Gastroesophageal sphincter (tissue), 4 donors: ENCODE measurements around the gene PRKCZ. TPM values are rescaled to one million over a fixed set of nuclear protein-coding genes. Genes with fewer than 3 reads are reported as not detected.

Experiments
- ATAC-seq: fragments of 150-250 bp; one replicate; pipeline ENCODE4 v1.9.1; 2016; ENCODE audit warnings: mild to moderate bottlenecking, moderate library complexity
- H3K27ac ChIP-seq, 4 donors: fragments of 200-600 bp; sonication (generic) in 3 of 4; 1 replicate in 3 of 4; 2 replicates in 1 of 4; pipeline ENCODE4 v1.5.1; 2016 to 2019
- H3K27me3 ChIP-seq: fragments of 200-600 bp; sonication (generic); one replicate; pipeline ENCODE4 v1.5.1; 2019
- H3K36me3 ChIP-seq, 2 donors: fragments of 200-600 bp; sonication (generic); one replicate each; pipeline ENCODE4 v1.5.1; 2019; ENCODE audit warnings: control low read depth in 1 of 2
- H3K4me1 ChIP-seq, 3 donors: fragments of 200-600 bp; sonication (generic); 1 replicate in 2 of 3; 2 replicates in 1 of 3; pipeline ENCODE4 v1.5.1; 2016 to 2019; ENCODE audit warnings: control low read depth in 2 of 3
- H3K4me3 ChIP-seq, 2 donors: fragments of 200-600 bp; sonication (generic); one replicate each; pipeline ENCODE4 v1.5.1; 2019; ENCODE audit warnings: mild to moderate bottlenecking in 1 of 2, moderate library complexity in 1 of 2
- H3K9me3 ChIP-seq, 3 donors: fragments of 200-600 bp; sonication (generic); one replicate each; pipeline ENCODE4 v1.5.1; 2017 to 2019; ENCODE audit warnings: control low read depth in 2 of 3
- CTCF ChIP-seq, 4 experiments: fragments of 200-600 bp in 2 of 4; fragments of 450-650 bp in 2 of 4; sonication (generic) in 1 of 4; IDR thresholded peaks; one replicate each; pipeline ENCODE4 v1.5.1; 2017 to 2019; ENCODE audit warnings: antibody characterized with exemption in 4 of 4, mild to moderate bottlenecking in 2 of 4, moderate library complexity in 2 of 4
- EP300 ChIP-seq: sonication (generic); formaldehyde crosslinking; IDR thresholded peaks from one replicate; pipeline ENCODE4 v1.6.1; 2017; ENCODE audit warnings: antibody characterized with exemption, mild to moderate bottlenecking
- POLR2A ChIP-seq, 2 donors: fragments of 450-650 bp; IDR thresholded peaks; one replicate each; pipeline ENCODE4 v1.6.1; 2017; ENCODE audit warnings: antibody characterized with exemption in 2 of 2, mild to moderate bottlenecking in 2 of 2, moderate library complexity in 1 of 2
- POLR2AphosphoS5 ChIP-seq: sonication (generic); formaldehyde crosslinking; IDR thresholded peaks from one replicate; pipeline ENCODE4 v1.6.1; 2017; ENCODE audit warnings: antibody characterized with exemption
- WGBS, 2 donors: methylation state at CpG; one replicate each; pipeline ENCODE4 v1.1.5; 2018; ENCODE audit warnings: low coverage in 1 of 2; 5-methylcytosine and 5-hydroxymethylcytosine counted together
- total RNA-seq, 4 donors: library from RNA; depleted of rRNA; stranded (reverse); fragments of >200 nt; gene quantifications; one replicate each; pipeline ENCODE4 v1.1.0, GENCODE V29; 2016

The PRKCZ gene
- total RNA-seq, 4 donors from 2014 or later = 2.4 to 3.8 (median 2.9) TPM

GRCh38 chr1:2098301-2098698 is 48.1 kb downstream of the PRKCZ start:
- 87 to 92% methylated on average over 9 to 10 of the region's 11 CpGs for WGBS, 2 donors
- peaks cover 26% of the 10 kb centered on the region for H3K27me3 ChIP-seq
- TF ChIP-seq EP300 (no peak), POLR2AphosphoS5 (no peak), CTCF (IDR thresholded peaks at IDR 0.05) (no peak), POLR2A (IDR thresholded peaks at IDR 0.05) (no peak)
- H3K9me3 ChIP-seq = peaks cover 0 to 22% (median 0%) of the 10 kb centered on the region in 3 donors
- no peak overlapping the region for H3K4me3 ChIP-seq
- no peaks in the 10 kb centered on the region for H3K36me3 ChIP-seq
- H3K27ac ChIP-seq = no peak overlapping the region
- H3K4me1 ChIP-seq = no peaks in the 10 kb centered on the region
- no peak for ATAC-seq

- H3K27ac ChIP-seq = no peak overlapping the region
- peaks cover 0 to 22% (median 0%) of the 10 kb centered on the region in 3 donors for H3K9me3 ChIP-seq
- no peaks in the 10 kb centered on the region for H3K4me1 ChIP-seq
- 50 to 93% methylated on average over 13 to 17 of the region's 35 CpGs for WGBS, 2 donors
- peaks cover 34% of the 10 kb centered on the region for H3K27me3 ChIP-seq
- no peak for ATAC-seq
- no peaks in the 10 kb centered on the region for H3K36me3 ChIP-seq
- no peak overlapping the region for H3K4me3 ChIP-seq
- TF ChIP-seq POLR2A (IDR thresholded peaks at IDR 0.05) (no peak), EP300 (no peak), CTCF (IDR thresholded peaks at IDR 0.05) (no peak), POLR2AphosphoS5 (no peak)
Observed at GRCh38 chr1:2098839-2099785, 48.9 kb downstream of the PRKCZ start.

GRCh38 chr1:2099886-2100779 is 49.9 kb downstream of the PRKCZ start:
- no peak overlapping the region for H3K4me3 ChIP-seq
- TF ChIP-seq POLR2AphosphoS5 (no peak), POLR2A (IDR thresholded peaks at IDR 0.05) (no peak), CTCF (IDR thresholded peaks at IDR 0.05) (no peak)
- peaks cover 44% of the 10 kb centered on the region for H3K27me3 ChIP-seq
- H3K36me3 ChIP-seq = no peaks in the 10 kb centered on the region
- no peaks in the 10 kb centered on the region for H3K4me1 ChIP-seq
- no peak overlapping the region for H3K27ac ChIP-seq
- peaks cover 0 to 22% (median 0%) of the 10 kb centered on the region in 3 donors for H3K9me3 ChIP-seq
- WGBS, 2 donors = 55 to 76% methylated on average over 3 to 12 of the region's 22 CpGs
- no peak for ATAC-seq

- TF ChIP-seq POLR2A (IDR thresholded peaks at IDR 0.05) (no peak), EP300 (no peak), POLR2AphosphoS5 (no peak), CTCF (IDR thresholded peaks at IDR 0.05) (no peak)
- no peak for ATAC-seq
- no peaks in the 10 kb centered on the region for H3K4me1 ChIP-seq
- peaks cover 0 to 22% (median 0%) of the 10 kb centered on the region in 3 donors for H3K9me3 ChIP-seq
- no peaks in the 10 kb centered on the region for H3K36me3 ChIP-seq
- no peak overlapping the region for H3K27ac ChIP-seq
- 77 to 89% methylated on average over 3 to 4 of the region's 4 CpGs for WGBS, 2 donors
- no peak overlapping the region for H3K4me3 ChIP-seq
- peaks cover 44% of the 10 kb centered on the region for H3K27me3 ChIP-seq
Observed at GRCh38 chr1:2100780-2101108, 50.5 kb downstream of the PRKCZ start.
